HG03571 (cell line): ENCODE data around the gene PBX1.

ENCODE experiments used
- ATAC-seq: cut with Tn5 transposase; IDR thresholded peaks from one replicate; pipeline ENCODE4 v1.9.1; 2021; ENCODE audit not compliant: unreplicated experiment

PBX1 gene

GRCh38 chr1:164563721-164564360 is 4.9 kb downstream of the PBX1 start:
- ATAC-seq, result no peak

- ATAC-seq, result no peak
These were observed 5.4 kb downstream of the PBX1 start for GRCh38 chr1:164564378-164564777.

- ATAC-seq, result no peak
These were observed 6.4 kb downstream of the PBX1 start for GRCh38 chr1:164565357-164565756.

GRCh38 chr1:164567774-164568173 is 8.8 kb downstream of the PBX1 start:
- no peak for ATAC-seq

- no peak for ATAC-seq
These were observed 10.3 kb downstream of the PBX1 start for GRCh38 chr1:164569241-164569640.

GRCh38 chr1:164569866-164570265 is 10.9 kb downstream of the PBX1 start:
- ATAC-seq, result no peak

GRCh38 chr1:164571333-164571732 is 12.3 kb downstream of the PBX1 start:
- ATAC-seq, result no peak

- no peak for ATAC-seq
These were observed 16.4 kb downstream of the PBX1 start for GRCh38 chr1:164575356-164575886.

GRCh38 chr1:164576291-164577271 is 17.6 kb downstream of the PBX1 start:
- ATAC-seq, result no peak

GRCh38 chr1:164577291-164577690 is 18.3 kb downstream of the PBX1 start:
- no peak for ATAC-seq

GRCh38 chr1:164578479-164579200 is 19.7 kb downstream of the PBX1 start:
- no peak for ATAC-seq

- ATAC-seq, result no peak
These were observed 20.4 kb downstream of the PBX1 start for GRCh38 chr1:164579381-164579780.

GRCh38 chr1:164581762-164582161 is 22.8 kb downstream of the PBX1 start:
- ATAC-seq, result no peak

GRCh38 chr1:164583196-164583595 is 24.2 kb downstream of the PBX1 start:
- no peak for ATAC-seq

- ATAC-seq, result no peak
These were observed 25.0 kb downstream of the PBX1 start for GRCh38 chr1:164583835-164584539.

GRCh38 chr1:164586591-164586990 is 27.6 kb downstream of the PBX1 start:
- ATAC-seq, result no peak

GRCh38 chr1:164587617-164588501 is 28.9 kb downstream of the PBX1 start:
- no peak for ATAC-seq

GRCh38 chr1:164588516-164589341 is 29.7 kb downstream of the PBX1 start:
- ATAC-seq, result no peak

- no peak for ATAC-seq
These were observed 30.4 kb downstream of the PBX1 start for GRCh38 chr1:164589408-164589807.
